ENCODE measurements around the gene ARHGAP42. TPM values are rescaled to one million over a fixed set of nuclear protein-coding genes. Genes with fewer than 3 reads are reported as not detected.

The ARHGAP42 gene
- total RNA-seq, 1 experiment from 2014 or later = 7.1 TPM

- Histone ChIP-seq H3K4me1 (ENCODE audit: control insufficient read depth, insufficient read depth, low read length) (peaks cover 3% of the 10 kb centered on the region; the same call in 1 of the 2 replicates), H3K4me3 (ENCODE audit: low read depth in 2 of 2, low read length in 2 of 2) (no peak overlapping the region), H3K9me3 (ENCODE audit: control insufficient read depth, insufficient read depth, low read depth, low read length) (no peaks in the 10 kb centered on the region), H3K27me3 (ENCODE audit: control insufficient read depth, insufficient read depth, low read length) (no peaks in the 10 kb centered on the region), H3K27ac (ENCODE audit: low read length) (no peak overlapping the region), H3K36me3 (ENCODE audit: control insufficient read depth, insufficient read depth, low read length) (no peaks in the 10 kb centered on the region)
- no peak for ATAC-seq
- BruUV-seq (replicated peaks) = no TSS peak
- intact Hi-C loops (cut with micrococcal nuclease; ENCODE audit: unreplicated experiment) (no loop called here), in situ Hi-C loops (cut with HindIII; ENCODE audit: low pct_unique_long_range_greater_than_20kb, low sequenced_read_pairs) (no loop called here)
- TF ChIP-seq POLR2AphosphoS5 (IDR thresholded peaks at IDR 0.05; ENCODE audit: low read depth, low read length) = no peak
- no peak for TF ChIP-seq REST (IDR thresholded peaks at IDR 0.05; ENCODE audit: insufficient read depth in 1 of 2, low read depth in 2 of 2, low read length in 1 of 2)
- no peak for TF ChIP-seq TCF7L2 (IDR thresholded peaks at IDR 0.05; ENCODE audit: low read depth, low read length)
- no peak for TF ChIP-seq SIN3A (IDR thresholded peaks at IDR 0.05; ENCODE audit: borderline replicate concordance, insufficient read depth, low read depth, low read length)
- no peak for TF ChIP-seq CTCF (IDR thresholded peaks at IDR 0.05)
- ChIA-PET POLR2A (no interaction called here), CTCF (no interaction called here)
- no peak for DNase-seq (ENCODE audit: low read depth, low spot score)
Measured at GRCh38 chr11:100726680-100727079, 39.6 kb downstream of the ARHGAP42 start.

- H3K27me3 ChIP-seq (ENCODE audit: control insufficient read depth, insufficient read depth, low read length) = no peaks in the 10 kb centered on the region
- no TSS peak for BruUV-seq (replicated peaks)
- H3K4me3 ChIP-seq (ENCODE audit: low read depth in 2 of 2, low read length in 2 of 2) = no peak overlapping the region
- no peak for DNase-seq (ENCODE audit: low read depth, low spot score)
- peak; percentile 30; the same call in 1 of the 2 replicates for ATAC-seq
- intact Hi-C loops (cut with micrococcal nuclease; ENCODE audit: unreplicated experiment) (no loop called here), in situ Hi-C loops (cut with HindIII; ENCODE audit: low pct_unique_long_range_greater_than_20kb, low sequenced_read_pairs) (no loop called here)
- H3K4me1 ChIP-seq (ENCODE audit: control insufficient read depth, insufficient read depth, low read length) = peaks cover 3% of the 10 kb centered on the region; the same call in 1 of the 2 replicates
- ChIA-PET CTCF (no interaction called here), POLR2A (no interaction called here)
- no peaks in the 10 kb centered on the region for H3K9me3 ChIP-seq (ENCODE audit: control insufficient read depth, insufficient read depth, low read depth, low read length)
- H3K27ac ChIP-seq (ENCODE audit: low read length) = peak overlapping the region; percentile 13; the same call in 1 of the 2 replicates
- H3K36me3 ChIP-seq (ENCODE audit: control insufficient read depth, insufficient read depth, low read length) = no peaks in the 10 kb centered on the region
- TF ChIP-seq POLR2AphosphoS5 (IDR thresholded peaks at IDR 0.05; ENCODE audit: low read depth, low read length) (no peak), TCF7L2 (IDR thresholded peaks at IDR 0.05; ENCODE audit: low read depth, low read length) (no peak), SIN3A (IDR thresholded peaks at IDR 0.05; ENCODE audit: borderline replicate concordance, insufficient read depth, low read depth, low read length) (no peak), REST (IDR thresholded peaks at IDR 0.05; ENCODE audit: insufficient read depth in 1 of 2, low read depth in 2 of 2, low read length in 1 of 2) (no peak), CTCF (IDR thresholded peaks at IDR 0.05) (no peak)
Measured at GRCh38 chr11:100727410-100727809, 40.3 kb downstream of the ARHGAP42 start.

Measured in Panc1 (cell line).